NCI-H226 (cell line): ENCODE measurements around the gene SAMMSON.

Source experiments
- DNase-seq: peaks from one replicate; pipeline ENCODE4 v3.0.0-alpha.2; 2015

Gene SAMMSON

GRCh38 chr3:69999140-70000027 lies at the start of gene SAMMSON:
Gene SAMMSON (plus strand): TSS chr3:69999733.
- DNase-seq = no peak

GRCh38 chr3:69951616-69952015 lies 47.9 kb upstream of the SAMMSON start:
- DNase-seq = no peak

GRCh38 chr3:69959581-69959980 lies 40.0 kb upstream of the SAMMSON start:
- no peak for DNase-seq

GRCh38 chr3:69961706-69962439 lies 37.7 kb upstream of the SAMMSON start:
- no peak for DNase-seq

GRCh38 chr3:69963643-69964042 lies 35.9 kb upstream of the SAMMSON start:
- no peak for DNase-seq

GRCh38 chr3:69967156-69967555 lies 32.4 kb upstream of the SAMMSON start:
- no peak for DNase-seq

GRCh38 chr3:69970827-69971226 lies 28.7 kb upstream of the SAMMSON start:
- no peak for DNase-seq

DNA sequence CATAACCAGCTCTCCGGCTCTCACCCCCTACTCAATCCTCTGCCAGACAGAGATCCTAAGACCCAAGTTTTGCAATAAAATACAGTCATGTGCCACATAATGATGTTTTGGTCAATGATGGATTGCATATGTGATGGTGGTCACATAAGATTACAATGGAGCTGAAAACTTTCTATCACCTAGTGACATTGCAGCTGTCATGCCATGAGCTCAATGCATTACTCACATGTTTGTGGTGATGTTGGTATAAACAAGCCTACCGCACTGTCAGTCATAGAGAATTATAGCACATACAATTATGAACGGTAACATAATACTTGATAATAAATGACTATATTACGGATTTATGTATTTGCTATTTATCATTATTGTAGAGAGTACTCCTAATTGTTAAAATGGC lies 26.9 kb upstream of the SAMMSON start:
- no peak for DNase-seq

- DNase-seq = no peak
Measured at GRCh38 chr3:69976021-69976420, 23.5 kb upstream of the SAMMSON start.

DNA sequence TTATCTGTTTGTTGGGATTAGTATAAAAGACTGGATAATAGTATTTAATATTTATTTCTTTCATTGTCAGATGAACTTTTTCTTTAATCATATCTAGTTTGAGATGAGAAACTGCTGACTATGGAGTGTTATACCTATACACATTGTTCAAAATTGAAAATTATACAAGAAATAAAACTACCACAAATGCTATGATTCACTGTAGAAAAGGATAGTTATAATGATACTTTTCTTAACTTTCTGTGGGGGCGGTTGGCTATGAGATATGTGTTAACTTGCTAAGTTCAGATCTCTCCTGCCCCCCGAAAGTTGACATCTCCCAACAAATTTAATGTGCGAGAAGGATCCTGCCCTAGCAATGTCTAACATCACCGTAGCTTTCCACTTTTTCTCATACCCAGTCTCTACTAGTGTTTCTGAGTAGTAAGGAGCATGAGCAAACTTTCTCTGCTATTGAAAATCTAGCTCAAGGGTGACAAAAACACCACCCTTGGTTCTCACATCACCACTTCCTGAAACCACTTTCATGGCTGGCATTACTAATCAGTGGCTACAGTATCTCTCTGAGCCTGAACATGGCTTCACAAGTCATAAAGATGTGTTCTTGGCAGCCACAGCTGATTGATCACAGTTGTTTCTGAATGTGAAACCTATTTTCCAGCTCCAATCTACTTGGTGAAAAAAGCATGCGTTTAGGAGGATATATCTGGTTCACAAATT lies 15.8 kb upstream of the SAMMSON start:
- DNase-seq = no peak

- DNase-seq = no peak
Measured at GRCh38 chr3:69985266-69985665, 14.3 kb upstream of the SAMMSON start.

DNA sequence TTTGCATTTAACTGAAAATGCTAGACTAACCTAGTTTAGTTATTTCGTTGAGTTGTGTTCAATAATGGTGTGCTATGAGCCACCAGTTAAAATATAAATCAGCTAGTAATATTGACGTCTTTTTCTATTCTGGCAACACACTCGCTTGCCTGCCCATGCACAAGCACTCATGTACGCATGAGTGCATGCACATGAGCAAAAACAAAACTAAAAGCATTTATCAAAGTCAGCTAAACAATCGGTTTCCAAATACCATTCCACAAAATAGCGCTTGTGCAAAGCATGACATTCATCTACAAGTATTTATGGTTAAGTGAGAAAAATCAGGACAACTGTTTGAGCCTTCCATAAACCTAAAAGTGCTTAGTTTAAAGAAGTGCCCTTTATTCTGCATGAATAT lies 13.1 kb upstream of the SAMMSON start:
- no peak for DNase-seq

GRCh38 chr3:69987833-69988232 lies 11.7 kb upstream of the SAMMSON start:
- DNase-seq = no peak

GRCh38 chr3:69993757-69994156 lies 5.8 kb upstream of the SAMMSON start:
- no peak for DNase-seq

- no peak for DNase-seq
Measured at GRCh38 chr3:69994919-69995318, 4.6 kb upstream of the SAMMSON start.

DNA sequence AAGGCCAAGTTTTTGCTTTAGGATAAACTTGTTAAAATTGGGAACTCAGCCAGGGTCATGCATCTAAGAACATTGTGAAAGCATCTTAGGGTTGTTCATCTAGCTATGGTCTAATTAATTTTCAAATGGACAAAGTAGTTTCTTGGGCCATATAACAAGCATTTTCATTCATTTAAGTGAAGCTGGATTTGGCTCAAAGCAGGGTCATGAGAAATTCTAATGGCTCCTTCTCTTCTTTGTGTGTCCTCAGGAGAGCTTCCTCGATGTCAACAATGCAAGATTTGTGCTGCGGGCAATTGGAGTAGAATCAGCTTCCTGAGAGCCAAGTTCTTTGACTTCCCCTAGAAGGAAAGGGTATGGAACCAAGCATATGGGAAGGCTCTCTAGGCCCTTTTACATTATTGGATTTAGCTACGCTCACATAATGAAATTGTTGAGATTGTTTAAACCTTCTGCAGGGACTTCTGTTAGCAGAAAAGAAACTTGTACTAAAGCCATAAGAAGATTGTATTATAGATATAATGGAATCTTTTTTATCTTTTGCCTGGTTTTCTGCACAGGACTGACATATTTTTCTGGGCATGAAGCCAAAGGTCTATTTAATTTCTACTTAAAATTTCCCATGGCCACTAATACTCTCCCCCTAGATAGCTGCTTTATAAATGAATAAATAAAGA lies 1.8 kb upstream of the SAMMSON start:
- DNase-seq = no peak

DNA sequence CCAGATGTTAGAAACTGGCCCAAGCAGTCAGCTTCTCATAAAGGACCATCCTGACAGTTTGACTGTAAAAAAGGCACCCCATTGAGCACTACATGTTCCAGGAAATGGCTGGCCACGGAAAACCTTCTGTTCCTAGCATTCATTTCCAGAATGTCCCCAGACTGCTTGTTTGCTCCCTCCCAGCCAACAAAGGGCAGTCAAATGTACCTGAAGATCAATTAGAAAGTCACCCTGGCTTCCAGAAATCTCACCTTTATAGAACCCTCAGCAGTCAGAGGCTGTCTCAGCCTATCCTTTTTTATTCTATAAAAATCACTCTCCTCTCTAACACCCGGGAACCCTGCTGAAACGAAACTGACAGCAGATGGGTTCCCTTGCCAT lies 784 bp upstream of the SAMMSON start:
- DNase-seq = no peak

GRCh38 chr3:70000028-70000410 lies 486 bp downstream of the SAMMSON start:
- DNase-seq = no peak

GRCh38 chr3:70000563-70001081 lies 1.1 kb downstream of the SAMMSON start:
- no peak for DNase-seq

DNA sequence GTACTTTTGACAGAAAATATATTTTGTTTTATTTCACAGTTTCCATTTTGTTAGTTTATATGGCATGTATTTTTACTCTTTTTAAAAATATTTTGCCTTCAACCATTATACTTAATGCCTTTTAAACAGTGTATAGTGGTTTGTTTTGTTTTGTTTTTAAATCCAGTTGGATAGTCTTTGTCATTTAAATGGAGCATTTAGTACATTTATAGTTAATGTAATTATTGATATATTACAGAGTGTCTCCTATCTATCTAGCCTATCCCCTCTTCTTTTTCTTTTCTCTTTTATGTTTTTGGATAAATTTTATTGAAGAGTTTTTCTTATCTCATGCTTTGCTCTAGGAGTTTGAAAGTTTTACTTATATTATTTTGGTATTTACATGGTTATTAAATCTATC lies 3.6 kb downstream of the SAMMSON start:
- no peak for DNase-seq

- no peak for DNase-seq
Measured at GRCh38 chr3:70006089-70006488, 6.6 kb downstream of the SAMMSON start.

DNA sequence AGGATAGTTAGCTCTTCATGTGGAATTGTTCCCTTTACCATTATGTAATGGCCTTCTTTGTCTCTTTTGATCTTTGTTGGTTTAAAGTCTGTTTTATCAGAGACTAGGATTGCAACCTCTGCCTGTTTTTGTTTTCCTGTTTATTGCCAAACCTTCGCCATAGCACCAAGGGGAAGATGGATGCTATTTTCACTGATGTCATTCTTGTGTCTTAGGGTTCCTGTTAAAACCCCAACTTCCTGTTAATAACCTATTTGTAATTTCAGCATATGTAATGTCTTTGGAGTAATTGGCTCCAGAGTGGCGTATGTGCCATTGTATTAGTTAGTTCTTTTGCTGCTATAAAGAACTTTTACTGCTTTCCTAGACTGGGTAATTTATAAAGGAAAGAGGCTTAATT lies 10.8 kb downstream of the SAMMSON start:
- DNase-seq = no peak

DNA sequence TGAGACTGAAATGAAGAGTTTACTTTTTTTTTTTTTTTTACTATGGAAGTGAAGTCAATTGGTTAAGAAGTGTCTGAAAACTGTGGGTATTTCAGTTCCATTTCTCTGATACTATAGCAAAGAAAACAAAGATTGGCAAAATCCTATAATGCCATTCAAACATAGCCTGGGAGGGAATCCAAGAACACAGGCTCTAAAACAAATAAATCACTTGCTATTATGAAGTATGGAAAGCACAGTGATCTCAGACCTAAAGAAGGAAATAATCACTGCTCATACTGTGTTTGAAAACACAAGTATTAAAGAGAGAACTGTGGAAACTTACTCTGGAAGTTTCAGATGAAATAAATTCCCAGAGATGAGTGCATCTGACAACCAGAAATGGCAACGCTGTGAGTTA lies 12.0 kb downstream of the SAMMSON start:
- DNase-seq = no peak
